GM12878 (cell line): ENCODE measurements around the gene MCF2L2. TPM values are rescaled to one million over a fixed set of nuclear protein-coding genes. Genes with fewer than 3 reads are reported as not detected.
"Not testable (repeated sequence)": the region's sequence is repeated elsewhere in the genome, so short reads cannot be mapped to it uniquely, and the experiment has no call there.

ENCODE experiments used
- ATAC-seq: fragments of 200-7000 bp; cut with Tn5 transposase; 3 replicates; pipeline ENCODE4 v1.9.1; 2020; ENCODE audit warnings: mild to moderate bottlenecking, moderate library complexity
- BruUV-seq: library from RNA; stranded (reverse); fragments of 400-500 nt; replicated peaks from 2 replicates; lab custom pipeline; 2021; lab: Mats Ljungman, UMichigan
- CTCF ChIA-PET: fragments of 300-600 bp; sonication (Branson Sonifier 250); formaldehyde crosslinking; extraction: SDS; loops from one replicate; lab custom pipeline; 2021; ENCODE audit warnings: inconsistent platforms; lab: Yijun Ruan, JAX
- POLR2A ChIA-PET: fragments of 350-600 bp; formaldehyde crosslinking; extraction: SDS; loops from one replicate; lab custom pipeline; 2021; ENCODE audit warnings: inconsistent platforms; lab: Charles Lee
- RAD21 ChIA-PET: fragments of 300-600 bp; sonication (Branson Sonifier 250); formaldehyde crosslinking; loops from one replicate; lab custom pipeline; 2023; ENCODE audit warnings: antibody characterized with exemption; ENCODE audit not compliant: unreplicated experiment; lab: Charles Lee
- SMC1A ChIA-PET: fragments of 300-600 bp; sonication (Branson Sonifier 250); formaldehyde crosslinking; loops from one replicate; lab custom pipeline; 2023; ENCODE audit not compliant: unreplicated experiment, uncharacterized antibody; lab: Charles Lee
- DNase-seq: peaks from one replicate; pipeline ENCODE4 v3.0.0-alpha.2; 2011; ENCODE audit warnings: low read depth, low spot score
- FAIRE-seq: peaks from 3 replicates; lab custom pipeline; 2011; peaks lifted over from hg19 to GRCh38; lab: Jason Lieb, UNC
- H2AFZ ChIP-seq: 2 replicates; pipeline ENCODE4 v1.6.0; 2011; ENCODE audit warnings: low read depth, low read length, control low read depth; ENCODE audit not compliant: control insufficient read depth
- H3K27ac ChIP-seq: 2 replicates; pipeline ENCODE4 v1.5.1; 2011; ENCODE audit warnings: control low read depth; ENCODE audit not compliant: control insufficient read depth, insufficient read depth
- H3K27me3 ChIP-seq, 2 experiments: replicated peaks in 1 of 2; 2 replicates each; pipeline versions ENCODE4 v1.6.0 to v1.6.1; 2011; ENCODE audit warnings: low read length in 1 of 2; ENCODE audit not compliant: control insufficient read depth in 2 of 2, insufficient read depth in 2 of 2
- H3K36me3 ChIP-seq, 2 experiments: 2 replicates each; pipeline ENCODE4 v1.5.1; 2011; ENCODE audit warnings: low read length in 1 of 2; ENCODE audit not compliant: control insufficient read depth in 2 of 2, insufficient read depth in 2 of 2
- H3K4me1 ChIP-seq: 2 replicates; pipeline ENCODE4 v1.6.1; 2011; ENCODE audit warnings: mild to moderate bottlenecking, low read length, moderate library complexity, mixed read lengths; ENCODE audit not compliant: control insufficient read depth, insufficient read depth
- H3K4me2 ChIP-seq: 2 replicates; pipeline ENCODE4 v1.6.0; 2011; ENCODE audit warnings: control low read depth; ENCODE audit not compliant: control insufficient read depth, insufficient read depth
- H3K4me3 ChIP-seq: fragments of 200-600 bp; sonication (generic); 2 replicates; pipeline ENCODE4 v1.5.1; 2016
- H3K79me2 ChIP-seq: 2 replicates; pipeline ENCODE4 v1.6.0; 2011; ENCODE audit warnings: low read length; ENCODE audit not compliant: control insufficient read depth, insufficient read depth
- H3K9ac ChIP-seq: 2 replicates; pipeline ENCODE4 v1.8.0; 2011; ENCODE audit warnings: low read length, control low read depth, mixed read lengths; ENCODE audit not compliant: control insufficient read depth, insufficient read depth
- H3K9me3 ChIP-seq: replicated peaks from 3 replicates; pipeline ENCODE4 v1.5.1; 2011; ENCODE audit warnings: mild to moderate bottlenecking, low read length; ENCODE audit not compliant: control insufficient read depth, insufficient read depth
- H4K20me1 ChIP-seq: 2 replicates; pipeline ENCODE4 v1.6.0; 2011; ENCODE audit not compliant: control insufficient read depth, insufficient read depth
- ATF2 ChIP-seq: IDR thresholded peaks from 2 replicates; pipeline ENCODE4 v1.6.1; 2012; ENCODE audit warnings: low read length, inconsistent platforms
- CEBPB ChIP-seq, 2 experiments: fragments of 150-350 bp in 1 of 2; IDR thresholded peaks; 2 replicates each; pipeline ENCODE4 v1.6.1; 2012 to 2014; ENCODE audit warnings: low read depth in 2 of 2, low read length in 2 of 2, borderline replicate concordance in 1 of 2, inconsistent platforms in 1 of 2
- HDAC2 ChIP-seq: fragments of 200-600 bp; sonication (generic); IDR thresholded peaks from 2 replicates; pipeline ENCODE4 v1.6.1; 2017
- RELA ChIP-seq: fragments of 450-650 bp; IDR thresholded peaks from 2 replicates; pipeline ENCODE4 v1.8.0; 2014; ENCODE audit warnings: borderline replicate concordance; ENCODE audit not compliant: partially characterized antibody
- SREBF2 ChIP-seq: IDR thresholded peaks from 2 replicates; pipeline ENCODE4 v1.6.1; 2012; ENCODE audit warnings: mild to moderate bottlenecking, low read length
- ZBTB33 ChIP-seq: fragments of 450-650 bp; IDR thresholded peaks from 2 replicates; pipeline ENCODE4 v1.6.1; 2017; ENCODE audit warnings: mild to moderate bottlenecking
- ZNF384 ChIP-seq: IDR thresholded peaks from 2 replicates; pipeline ENCODE4 v1.6.1; 2012; ENCODE audit warnings: low read depth, mild to moderate bottlenecking, low read length, improper control_type of control experiment, borderline replicate concordance
- WGBS: methylation state at CpG from one replicate; pipeline ENCODE4 v1.1.6; 2016; ENCODE audit warnings: low lambda C conversion rate; ENCODE audit not compliant: insufficient replicate concordance, insufficient coverage; ENCODE audit errors: missing lambda C conversion rate; 5-methylcytosine and 5-hydroxymethylcytosine counted together
- in situ Hi-C: fragments of 300-500 bp; cut with MboI; formaldehyde crosslinking; loops from 9 replicates; pipeline ENCODE4 v1.14.3; 2018; ENCODE audit warnings: mixed read lengths
- intact Hi-C: fragments of 100-400 bp; cut with micrococcal nuclease; formaldehyde crosslinking; loops from one replicate; pipeline ENCODE4 v1.14.2; 2022; ENCODE audit not compliant: unreplicated experiment
- polyA plus RNA-seq, 11 experiments: library from polyadenylated mRNA; depleted of rRNA in 4 of 11; unstranded in 6 of 11; stranded (reverse) in 5 of 11; fragments of >200 nt; fragmentation: Nextera tagmentation in 4 of 11; fragmentation: Illumina TruSeq in 1 of 11; extraction: Ambion mirVana in 4 of 11; extraction: Trizol in 1 of 11; gene quantifications; 1 replicate in 1 of 11; 2 replicates in 10 of 11; pipeline versions ENCODE4 v1.2.1 to v1.2.3, GENCODE V29; 2011 to 2016; ENCODE audit warnings: inconsistent platforms in 2 of 11, missing spikeins in 2 of 11, low read depth in 1 of 11
- total RNA-seq, 4 experiments: library from RNA; depleted of rRNA in 3 of 4; stranded (reverse); fragments of >200 nt in 3 of 4; fragmentation: Illumina TruSeq in 1 of 4; extraction: Trizol in 1 of 4; gene quantifications; 2 replicates each; pipeline versions ENCODE4 v1.2.1 to v1.2.3, GENCODE V29; 2013 to 2021
- TF ChIP-seq, protein P1 (sequence below): fragments of 450-650 bp; conservative IDR thresholded peaks from 2 replicates; pipeline ENCODE4 v1.6.1; 2017; ENCODE audit warnings: mild to moderate bottlenecking, moderate library complexity
- TF ChIP-seq, protein P2 (sequence below), 3 experiments: IDR thresholded peaks in 2 of 3; conservative IDR thresholded peaks in 1 of 3; 2 replicates each; pipeline ENCODE4 v1.5.1; 2011; ENCODE audit warnings: low read depth in 3 of 3, low read length in 3 of 3, mild to moderate bottlenecking in 3 of 3, control low read depth in 2 of 3, moderate library complexity in 2 of 3, inconsistent platforms in 1 of 3, mixed read lengths in 1 of 3; ENCODE audit not compliant: control insufficient read depth in 2 of 3, insufficient read depth in 1 of 3; ENCODE audit errors: extremely low read depth in 1 of 3

The MCF2L2 gene
- total and polyA plus RNA-seq, 10 of the 15 experiments (the other 5 are each of a cell fraction or from before 2014, with no cell fraction given), result 0.37 to 2.8 (median 1.4) TPM

DNA sequence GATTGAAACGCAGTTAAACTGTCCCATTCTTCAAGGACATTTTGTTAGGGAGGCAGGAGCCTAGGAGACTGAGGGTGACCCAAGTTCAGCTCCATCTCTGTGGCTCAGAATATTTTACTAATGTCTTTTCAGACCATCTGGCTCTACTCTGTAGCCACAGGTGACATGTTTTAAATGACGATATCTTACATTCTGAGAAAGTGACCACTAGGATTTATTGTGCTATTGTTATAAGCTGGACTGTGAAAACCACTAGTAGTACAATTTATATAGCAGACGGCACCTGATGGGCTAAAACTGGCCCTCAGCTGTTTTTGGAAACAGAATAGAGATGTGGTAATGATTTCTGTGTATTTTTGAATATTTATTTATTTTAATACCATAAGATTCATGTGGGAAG, 55.5 kb downstream of the MCF2L2 start (continued):
- TF ChIP-seq, protein P1, sequence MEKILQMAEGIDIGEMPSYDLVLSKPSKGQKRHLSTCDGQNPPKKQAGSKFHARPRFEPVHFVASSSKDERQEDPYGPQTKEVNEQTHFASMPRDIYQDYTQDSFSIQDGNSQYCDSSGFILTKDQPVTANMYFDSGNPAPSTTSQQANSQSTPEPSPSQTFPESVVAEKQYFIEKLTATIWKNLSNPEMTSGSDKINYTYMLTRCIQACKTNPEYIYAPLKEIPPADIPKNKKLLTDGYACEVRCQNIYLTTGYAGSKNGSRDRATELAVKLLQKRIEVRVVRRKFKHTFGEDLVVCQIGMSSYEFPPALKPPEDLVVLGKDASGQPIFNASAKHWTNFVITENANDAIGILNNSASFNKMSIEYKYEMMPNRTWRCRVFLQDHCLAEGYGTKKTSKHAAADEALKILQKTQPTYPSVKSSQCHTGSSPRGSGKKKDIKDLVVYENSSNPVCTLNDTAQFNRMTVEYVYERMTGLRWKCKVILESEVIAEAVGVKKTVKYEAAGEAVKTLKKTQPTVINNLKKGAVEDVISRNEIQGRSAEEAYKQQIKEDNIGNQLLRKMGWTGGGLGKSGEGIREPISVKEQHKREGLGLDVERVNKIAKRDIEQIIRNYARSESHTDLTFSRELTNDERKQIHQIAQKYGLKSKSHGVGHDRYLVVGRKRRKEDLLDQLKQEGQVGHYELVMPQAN, result no peak
- no peak for TF ChIP-seq CEBPB (IDR thresholded peaks at IDR 0.05; ENCODE audit: borderline replicate concordance in 1 of 2, low read depth in 2 of 2, low read length in 2 of 2)
- TF ChIP-seq RELA, result no peak
- TF ChIP-seq ZNF384, result no peak
- TF ChIP-seq, protein P2, sequence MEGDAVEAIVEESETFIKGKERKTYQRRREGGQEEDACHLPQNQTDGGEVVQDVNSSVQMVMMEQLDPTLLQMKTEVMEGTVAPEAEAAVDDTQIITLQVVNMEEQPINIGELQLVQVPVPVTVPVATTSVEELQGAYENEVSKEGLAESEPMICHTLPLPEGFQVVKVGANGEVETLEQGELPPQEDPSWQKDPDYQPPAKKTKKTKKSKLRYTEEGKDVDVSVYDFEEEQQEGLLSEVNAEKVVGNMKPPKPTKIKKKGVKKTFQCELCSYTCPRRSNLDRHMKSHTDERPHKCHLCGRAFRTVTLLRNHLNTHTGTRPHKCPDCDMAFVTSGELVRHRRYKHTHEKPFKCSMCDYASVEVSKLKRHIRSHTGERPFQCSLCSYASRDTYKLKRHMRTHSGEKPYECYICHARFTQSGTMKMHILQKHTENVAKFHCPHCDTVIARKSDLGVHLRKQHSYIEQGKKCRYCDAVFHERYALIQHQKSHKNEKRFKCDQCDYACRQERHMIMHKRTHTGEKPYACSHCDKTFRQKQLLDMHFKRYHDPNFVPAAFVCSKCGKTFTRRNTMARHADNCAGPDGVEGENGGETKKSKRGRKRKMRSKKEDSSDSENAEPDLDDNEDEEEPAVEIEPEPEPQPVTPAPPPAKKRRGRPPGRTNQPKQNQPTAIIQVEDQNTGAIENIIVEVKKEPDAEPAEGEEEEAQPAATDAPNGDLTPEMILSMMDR (IDR thresholded peaks at IDR 0.05 in 2 of 3, conservative IDR thresholded peaks at IDR 0.05 in 1 of 3; ENCODE audit: control insufficient read depth in 2 of 3, extremely low read depth in 1 of 3, insufficient read depth in 1 of 3, low read depth in 3 of 3, low read length in 3 of 3), result no peak
- TF ChIP-seq ZBTB33, result no peak
- TF ChIP-seq HDAC2, result no peak
- no peak for TF ChIP-seq SREBF2
- no peak for TF ChIP-seq ATF2

DNA sequence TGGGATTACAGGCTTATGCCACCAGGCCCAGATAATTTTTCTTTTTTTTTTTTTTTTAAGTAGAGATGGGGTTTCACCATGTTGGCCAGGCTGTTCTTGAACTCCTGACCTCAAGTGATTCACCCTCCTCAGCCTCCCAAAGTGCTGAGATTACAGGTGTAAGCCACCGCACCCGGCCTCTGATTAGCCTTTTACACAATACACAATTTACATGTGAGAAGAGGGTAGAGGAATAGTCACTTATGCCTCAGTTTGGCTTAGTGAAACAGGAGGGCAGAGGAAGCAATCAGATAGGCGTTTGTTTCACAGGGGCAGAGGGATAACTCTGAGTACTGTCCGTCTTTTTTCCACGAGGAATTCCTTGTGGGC, 56.8 kb downstream of the MCF2L2 start:
- H3K9me3 ChIP-seq, H3K4me3 ChIP-seq, FAIRE-seq, H3K36me3 ChIP-seq, H3K4me1 ChIP-seq, BruUV-seq, H3K27me3 ChIP-seq, in situ Hi-C loops, H3K27ac ChIP-seq, H3K4me2 ChIP-seq, H2AFZ ChIP-seq, H4K20me1 ChIP-seq, H3K79me2 ChIP-seq, H3K9ac ChIP-seq, ATAC-seq, DNase-seq, intact Hi-C loops: not testable (repeated sequence)
- CTCF ChIA-PET, result interaction anchor here (0.6 to 1.0 kb wide), 2 partner anchors 187 to 1532 kb away, joined by 3 read pairs; no protein-coding TSS in a partner anchor
- 61% methylated on average over 5 of the region's 5 CpGs for WGBS
- RAD21 ChIA-PET, result interaction anchor here (0.9 to 2.1 kb wide), 3 partner anchors 9 to 159 kb away, joined by 3 to 8 read pairs (median 4); no protein-coding TSS in a partner anchor
- SMC1A ChIA-PET, result interaction anchor here (1.0 to 1.5 kb wide), 3 partner anchors 10 to 187 kb away, joined by 3 to 7 read pairs (median 3); no protein-coding TSS in a partner anchor
- POLR2A ChIA-PET, result interaction anchor here (0.6 to 1.0 kb wide), 3 partner anchors 95 to 201 kb away, joined by 4 read pairs; no protein-coding TSS in a partner anchor
